GM12891 (cell line): ENCODE results near the gene LMNTD1.

Experiments used
- DNase-seq: peaks from one replicate; pipeline ENCODE4 v3.0.0; 2011; ENCODE audit warnings: low spot score; ENCODE audit not compliant: insufficient read length
- FAIRE-seq: peaks from 2 replicates; lab custom pipeline; 2011; peaks lifted over from hg19 to GRCh38; lab: Jason Lieb, UNC
- PAX5 ChIP-seq: IDR thresholded peaks from 2 replicates; pipeline ENCODE4 v1.6.1; 2011; ENCODE audit warnings: low read length, moderate library complexity, mild to moderate bottlenecking; ENCODE audit not compliant: insufficient read depth, severe bottlenecking
- POLR2A ChIP-seq: IDR thresholded peaks from 2 replicates; pipeline ENCODE4 v1.6.1; 2011; ENCODE audit warnings: low read depth, low read length, control low read depth
- POLR2AphosphoS5 ChIP-seq: IDR thresholded peaks from 2 replicates; pipeline ENCODE4 v1.6.1; 2011; ENCODE audit warnings: low read depth, low read length, control low read depth
- POU2F2 ChIP-seq: IDR thresholded peaks from 2 replicates; pipeline ENCODE4 v1.6.1; 2011; ENCODE audit warnings: low read depth, mild to moderate bottlenecking, control low read depth, low read length, moderate library complexity
- SPI1 ChIP-seq: IDR thresholded peaks from 2 replicates; pipeline ENCODE4 v1.6.1; 2011; ENCODE audit warnings: low read depth, low read length, control low read depth
- TAF1 ChIP-seq: IDR thresholded peaks from 2 replicates; pipeline ENCODE4 v1.6.1; 2011; ENCODE audit warnings: low read depth, low read length, control low read depth

The LMNTD1 gene

GRCh38 chr12:25526778-25527177 is 26.3 kb downstream of the LMNTD1 start:
- no peak for FAIRE-seq
- TF ChIP-seq SPI1 (no peak), PAX5 (no peak), TAF1 (no peak)
- no peak for DNase-seq

- TF ChIP-seq SPI1 (no peak), TAF1 (no peak)
- FAIRE-seq (no peak), DNase-seq (no peak)
Observed at GRCh38 chr12:25524366-25524765, 28.7 kb downstream of the LMNTD1 start.

GRCh38 chr12:25521625-25522256 is 31.3 kb downstream of the LMNTD1 start:
- no peak for DNase-seq
- no peak for FAIRE-seq
- TF ChIP-seq TAF1 (no peak), POLR2AphosphoS5 (no peak), SPI1 (no peak), PAX5 (no peak), POLR2A (no peak), POU2F2 (no peak)

GRCh38 chr12:25518512-25518911 is 34.6 kb downstream of the LMNTD1 start:
- DNase-seq, result no peak
- FAIRE-seq, result no peak
- no peak for TF ChIP-seq POLR2A
- TF ChIP-seq POLR2AphosphoS5, result no peak
- no peak for TF ChIP-seq SPI1
- no peak for TF ChIP-seq TAF1
- no peak for TF ChIP-seq PAX5
- TF ChIP-seq POU2F2, result no peak

GRCh38 chr12:25504744-25505143 is 48.3 kb downstream of the LMNTD1 start:
- DNase-seq (no peak), FAIRE-seq (no peak)
- TF ChIP-seq TAF1 (no peak), POLR2AphosphoS5 (no peak), PAX5 (no peak), POLR2A (no peak), POU2F2 (no peak), SPI1 (no peak)

- FAIRE-seq (no peak), DNase-seq (no peak)
- no peak for TF ChIP-seq TAF1
- no peak for TF ChIP-seq POLR2AphosphoS5
- TF ChIP-seq POLR2A, result no peak
- TF ChIP-seq POU2F2, result no peak
- TF ChIP-seq PAX5, result no peak
- no peak for TF ChIP-seq SPI1
Observed at GRCh38 chr12:25503666-25504065, 49.4 kb downstream of the LMNTD1 start.

GRCh38 chr12:25502596-25502995 is 50.5 kb downstream of the LMNTD1 start:
- FAIRE-seq, result no peak
- no peak for DNase-seq
- TF ChIP-seq PAX5, result no peak
- TF ChIP-seq POLR2AphosphoS5, result no peak
- no peak for TF ChIP-seq TAF1
- no peak for TF ChIP-seq POLR2A
- TF ChIP-seq POU2F2, result no peak
- no peak for TF ChIP-seq SPI1

- DNase-seq (no peak), FAIRE-seq (no peak)
- TF ChIP-seq POLR2A (no peak), POLR2AphosphoS5 (no peak), TAF1 (no peak)
Observed at GRCh38 chr12:25502118-25502517, 51.0 kb downstream of the LMNTD1 start.

GRCh38 chr12:25501549-25501948 is 51.5 kb downstream of the LMNTD1 start:
- DNase-seq, result no peak
- no peak for FAIRE-seq
- TF ChIP-seq TAF1 (no peak), POLR2A (no peak), PAX5 (no peak), POU2F2 (no peak), POLR2AphosphoS5 (no peak), SPI1 (no peak)

- TF ChIP-seq SPI1 (no peak), POLR2A (no peak), POU2F2 (no peak), TAF1 (no peak), POLR2AphosphoS5 (no peak), PAX5 (no peak)
- FAIRE-seq, result no peak
- DNase-seq, result no peak
Observed at GRCh38 chr12:25500651-25501050, 52.4 kb downstream of the LMNTD1 start.
